SK-N-SH (cell line): Measurements from ENCODE around the gene ADAMTS2. TPM values are rescaled to one million over a fixed set of nuclear protein-coding genes. Genes with fewer than 3 reads are reported as not detected.

Experiments
- CTCF ChIA-PET: fragments of 300-600, 350-600 bp; formaldehyde crosslinking; extraction: SDS; loops from one replicate; lab custom pipeline; 2021; lab: Yijun Ruan, JAX
- POLR2A ChIA-PET: fragments of 350-600 bp; sonication (Branson Sonifier 250); formaldehyde crosslinking; extraction: SDS; loops from one replicate; lab custom pipeline; 2020; ENCODE audit warnings: antibody characterized with exemption, inconsistent platforms; lab: Yijun Ruan, JAX
- DNase-seq: peaks from one replicate; pipeline ENCODE4 v3.0.0; 2012
- H2AFZ ChIP-seq: fragments of 200-600 bp; sonication (generic); 2 replicates; pipeline ENCODE4 v1.8.1; 2016; ENCODE audit warnings: antibody characterized with exemption, mild to moderate bottlenecking, low read depth
- H3F3A ChIP-seq: fragments of 200-600 bp; sonication (generic); replicated peaks from 2 replicates; pipeline ENCODE3; 2016; ENCODE audit warnings: antibody characterized with exemption, mild to moderate bottlenecking; ENCODE audit not compliant: insufficient read depth
- H3K27ac ChIP-seq, 2 experiments: fragments of 200-500 bp in 1 of 2; fragments of 200-600 bp in 1 of 2; sonication (Bioruptor generic) in 1 of 2; sonication (generic), shearing (Covaris generic) in 1 of 2; 2 replicates each; pipeline versions ENCODE4 v1.5.1 to v1.6.1; 2014 to 2016; ENCODE audit warnings: low read depth in 2 of 2, inconsistent platforms in 1 of 2, low read length in 1 of 2, mild to moderate bottlenecking in 1 of 2, mixed read lengths in 1 of 2
- H3K27me3 ChIP-seq: fragments of 200-600 bp; sonication (generic), shearing (Covaris generic); 2 replicates; pipeline ENCODE4 v1.6.1; 2016; ENCODE audit warnings: mixed run types; ENCODE audit not compliant: insufficient read depth
- H3K36me3 ChIP-seq, 2 experiments: fragments of 200-500 bp in 1 of 2; fragments of 200-600 bp in 1 of 2; sonication (Bioruptor generic) in 1 of 2; sonication (generic) in 1 of 2; replicated peaks in 1 of 2; 2 replicates each; pipeline versions ENCODE3 to v1.5.1; 2014 to 2016; ENCODE audit warnings: low read length in 1 of 2, mild to moderate bottlenecking in 1 of 2; ENCODE audit not compliant: insufficient read depth in 2 of 2, control insufficient read depth in 1 of 2
- H3K4me1 ChIP-seq, 2 experiments: fragments of 200-500 bp in 1 of 2; fragments of 200-600 bp in 1 of 2; sonication (Bioruptor generic) in 1 of 2; sonication (generic), shearing (Covaris generic) in 1 of 2; 2 replicates each; pipeline versions ENCODE4 v1.5.1 to v1.6.1; 2014 to 2016; ENCODE audit warnings: low read depth in 1 of 2, low read length in 1 of 2, mixed run types in 1 of 2; ENCODE audit not compliant: insufficient read depth in 2 of 2, control insufficient read depth in 1 of 2
- H3K4me2 ChIP-seq: fragments of 200-600 bp; sonication (generic), shearing (Covaris generic); 2 replicates; pipeline ENCODE4 v1.6.1; 2017; ENCODE audit warnings: mixed run types
- H3K4me3 ChIP-seq, 2 experiments: fragments of 200-500 bp in 1 of 2; fragments of 200-600 bp in 1 of 2; sonication (Bioruptor generic) in 1 of 2; sonication (generic), shearing (Covaris generic) in 1 of 2; 2 replicates each; pipeline versions ENCODE4 v1.5.1 to v1.8.1; 2014 to 2016; ENCODE audit warnings: low read depth in 2 of 2, inconsistent platforms in 1 of 2, low read length in 1 of 2, mild to moderate bottlenecking in 1 of 2, mixed read lengths in 1 of 2, moderate library complexity in 1 of 2
- H3K79me2 ChIP-seq: fragments of 200-600 bp; sonication (generic); 2 replicates; pipeline ENCODE4 v1.8.1; 2017; ENCODE audit warnings: mild to moderate bottlenecking; ENCODE audit not compliant: insufficient read depth
- H3K9ac ChIP-seq: fragments of 200-600 bp; sonication (generic); 2 replicates; pipeline ENCODE4 v1.6.1; 2017; ENCODE audit warnings: mixed run types
- H3K9me2 ChIP-seq: fragments of 200-600 bp; sonication (generic); 2 replicates; pipeline ENCODE4 v1.6.1; 2017; ENCODE audit warnings: mixed run types
- H3K9me3 ChIP-seq: fragments of 200-600 bp; sonication (generic); 2 replicates; pipeline ENCODE4 v1.6.1; 2017; ENCODE audit warnings: mixed run types, mild to moderate bottlenecking, moderate library complexity
- H4K20me1 ChIP-seq: fragments of 200-600 bp; sonication (generic); 2 replicates; pipeline ENCODE4 v1.6.1; 2017; ENCODE audit warnings: mild to moderate bottlenecking, mixed run types; ENCODE audit not compliant: insufficient read depth
- FOSL2 ChIP-seq: IDR thresholded peaks from 2 replicates; pipeline ENCODE4 v1.4.0; 2012; ENCODE audit warnings: low read depth, mild to moderate bottlenecking, moderate library complexity, borderline replicate concordance
- FOXM1 ChIP-seq: IDR thresholded peaks from 2 replicates; pipeline ENCODE4 v1.4.0; 2012; ENCODE audit warnings: low read depth, mild to moderate bottlenecking
- GABPA ChIP-seq: IDR thresholded peaks from 2 replicates; pipeline ENCODE4 v1.4.0; 2012; ENCODE audit warnings: low read depth, mild to moderate bottlenecking
- GATA2 ChIP-seq: sonication (generic); formaldehyde crosslinking; IDR thresholded peaks from 2 replicates; pipeline ENCODE4 v1.5.0; 2020; ENCODE audit warnings: mild to moderate bottlenecking, missing genetic modification reagents
- MEF2A ChIP-seq: IDR thresholded peaks from 2 replicates; pipeline ENCODE4 v1.4.0; 2012; ENCODE audit warnings: low read depth, borderline replicate concordance
- MXI1 ChIP-seq: IDR thresholded peaks from 2 replicates; pipeline ENCODE4 v1.6.1; 2012; ENCODE audit warnings: mild to moderate bottlenecking, low read depth, low read length, improper control_type of control experiment
- NFIC ChIP-seq: IDR thresholded peaks from 2 replicates; pipeline ENCODE4 v1.4.0; 2012; ENCODE audit warnings: borderline replicate concordance
- NRF1 ChIP-seq: IDR thresholded peaks from 2 replicates; pipeline ENCODE4 v1.6.1; 2012; ENCODE audit warnings: low read depth, mild to moderate bottlenecking, low read length
- POLR2AphosphoS5 ChIP-seq: IDR thresholded peaks from 2 replicates; pipeline ENCODE4 v1.6.1; 2012; ENCODE audit warnings: low read depth, low read length
- RAD21 ChIP-seq: IDR thresholded peaks from 2 replicates; pipeline ENCODE4 v1.6.1; 2012; ENCODE audit warnings: mild to moderate bottlenecking, low read length
- RFX5 ChIP-seq: IDR thresholded peaks from 2 replicates; pipeline ENCODE4 v1.6.1; 2012; ENCODE audit warnings: mild to moderate bottlenecking, improper control_type of control experiment, low read length
- RXRA ChIP-seq: IDR thresholded peaks from 2 replicates; pipeline ENCODE4 v1.4.0; 2012; ENCODE audit warnings: low read depth, mild to moderate bottlenecking, borderline replicate concordance
- SIN3A ChIP-seq: IDR thresholded peaks from 2 replicates; pipeline ENCODE4 v1.6.1; 2012; ENCODE audit warnings: low read depth, mild to moderate bottlenecking, low read length, moderate library complexity, borderline replicate concordance
- TAF1 ChIP-seq: IDR thresholded peaks from 2 replicates; pipeline ENCODE4 v1.6.1; 2012; ENCODE audit warnings: low read depth, mild to moderate bottlenecking, low read length, moderate library complexity, borderline replicate concordance
- TCF12 ChIP-seq: IDR thresholded peaks from 2 replicates; pipeline ENCODE4 v1.4.0; 2012
- YY1 ChIP-seq: IDR thresholded peaks from 2 replicates; pipeline ENCODE4 v1.4.0; 2012; ENCODE audit warnings: low read depth, mild to moderate bottlenecking
- ZBTB33 ChIP-seq: IDR thresholded peaks from 2 replicates; pipeline ENCODE4 v1.4.0; 2012; ENCODE audit warnings: low read depth, borderline replicate concordance
- WGBS: methylation state at CpG from one replicate; pipeline ENCODE4 v1.1.6; 2017; ENCODE audit warnings: low lambda C conversion rate; 5-methylcytosine and 5-hydroxymethylcytosine counted together
- polyA plus RNA-seq, 3 experiments: library from polyadenylated mRNA; depleted of rRNA; stranded (reverse); fragments of >200 nt; gene quantifications; 2 replicates each; pipeline ENCODE4 v1.2.3, GENCODE V29; 2012
- TF ChIP-seq, protein P1 (sequence below): IDR thresholded peaks from 2 replicates; pipeline ENCODE4; 2012
- TF ChIP-seq, protein P2 (sequence below): fragments of 150-350 bp; IDR thresholded peaks from 2 replicates; pipeline ENCODE4 v1.6.1; 2016; ENCODE audit warnings: mild to moderate bottlenecking, low read depth, low read length
- TF ChIP-seq, protein P3 (sequence below): fragments of 200-600 bp; sonication (generic); IDR thresholded peaks from 2 replicates; pipeline ENCODE4 v1.6.1; 2017; ENCODE audit warnings: antibody characterized with exemption, mild to moderate bottlenecking, moderate library complexity

Gene ADAMTS2
- polyA plus RNA-seq, 1 of the 3 experiments (the other 2 are of a cell fraction): 0.12 TPM

GRCh38 chr5:179187229-179187678 lies 158.0 kb downstream of the ADAMTS2 start:
- Histone ChIP-seq H4K20me1 (no peaks in the 10 kb centered on the region), H3K4me3 (no peak overlapping the region), H3K36me3 (no peaks in the 10 kb centered on the region), H3K27me3 (no peaks in the 10 kb centered on the region), H3K4me1 (peaks cover 0 to 50% of the 10 kb centered on the region in 2 experiments; a peak in 1 of 4 replicates), H3K9me3 (no peaks in the 10 kb centered on the region), H2AFZ (no peak overlapping the region), H3K27ac (no peak overlapping the region), H3K79me2 (no peaks in the 10 kb centered on the region), H3K9ac (no peak overlapping the region), H3K9me2 (no peaks in the 10 kb centered on the region), H3F3A (no peaks in the 10 kb centered on the region), H3K4me2 (no peak overlapping the region)
- CTCF ChIA-PET: interaction anchor here (0.7 kb wide), 1 partner anchor 234 kb away, joined by 3 read pairs; no protein-coding TSS in a partner anchor
- DNase-seq: no peak
- POLR2A ChIA-PET: no interaction called here
- TF ChIP-seq TAF1: no peak
- no peak for TF ChIP-seq MEF2A
- TF ChIP-seq, protein P1, sequence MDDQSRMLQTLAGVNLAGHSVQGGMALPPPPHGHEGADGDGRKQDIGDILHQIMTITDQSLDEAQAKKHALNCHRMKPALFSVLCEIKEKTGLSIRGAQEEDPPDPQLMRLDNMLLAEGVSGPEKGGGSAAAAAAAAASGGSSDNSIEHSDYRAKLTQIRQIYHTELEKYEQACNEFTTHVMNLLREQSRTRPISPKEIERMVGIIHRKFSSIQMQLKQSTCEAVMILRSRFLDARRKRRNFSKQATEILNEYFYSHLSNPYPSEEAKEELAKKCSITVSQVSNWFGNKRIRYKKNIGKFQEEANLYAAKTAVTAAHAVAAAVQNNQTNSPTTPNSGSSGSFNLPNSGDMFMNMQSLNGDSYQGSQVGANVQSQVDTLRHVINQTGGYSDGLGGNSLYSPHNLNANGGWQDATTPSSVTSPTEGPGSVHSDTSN: no peak
- no peak for TF ChIP-seq RFX5
- TF ChIP-seq NFIC: no peak
- no peak for TF ChIP-seq SIN3A
- WGBS: 52% methylated on average over 6 of the region's 9 CpGs

DNA sequence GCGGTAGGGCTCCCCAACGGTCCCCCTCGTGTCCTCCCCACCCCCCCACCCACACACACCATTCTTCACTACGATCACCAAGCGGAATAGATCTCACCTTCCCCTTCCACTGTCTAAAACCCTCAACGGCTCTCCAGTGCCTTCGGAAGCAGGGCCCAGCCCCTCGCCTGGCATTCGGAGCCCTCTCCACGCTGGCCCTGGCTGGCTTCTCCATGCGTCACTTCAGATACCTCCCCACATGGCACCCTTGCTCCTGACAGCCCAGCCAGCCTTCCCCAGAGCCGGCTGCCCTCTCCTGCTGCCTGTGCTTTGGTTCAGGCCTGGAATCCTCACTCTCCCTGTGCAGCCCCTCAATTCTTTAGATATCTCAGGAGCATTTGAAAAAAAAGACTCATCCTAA lies 158.5 kb downstream of the ADAMTS2 start:
- WGBS: 64% methylated on average over 12 of the region's 12 CpGs
- H3K9me2 ChIP-seq: no peaks in the 10 kb centered on the region
- no peak for TF ChIP-seq NRF1
- TF ChIP-seq GATA2 (CRISPR knock-in tag): no peak
- no peak for TF ChIP-seq FOSL2
- TF ChIP-seq GABPA: no peak
- no peak for TF ChIP-seq RAD21
- TF ChIP-seq, protein P2, sequence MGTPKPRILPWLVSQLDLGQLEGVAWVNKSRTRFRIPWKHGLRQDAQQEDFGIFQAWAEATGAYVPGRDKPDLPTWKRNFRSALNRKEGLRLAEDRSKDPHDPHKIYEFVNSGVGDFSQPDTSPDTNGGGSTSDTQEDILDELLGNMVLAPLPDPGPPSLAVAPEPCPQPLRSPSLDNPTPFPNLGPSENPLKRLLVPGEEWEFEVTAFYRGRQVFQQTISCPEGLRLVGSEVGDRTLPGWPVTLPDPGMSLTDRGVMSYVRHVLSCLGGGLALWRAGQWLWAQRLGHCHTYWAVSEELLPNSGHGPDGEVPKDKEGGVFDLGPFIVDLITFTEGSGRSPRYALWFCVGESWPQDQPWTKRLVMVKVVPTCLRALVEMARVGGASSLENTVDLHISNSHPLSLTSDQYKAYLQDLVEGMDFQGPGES: no peak
- TF ChIP-seq, protein P3, sequence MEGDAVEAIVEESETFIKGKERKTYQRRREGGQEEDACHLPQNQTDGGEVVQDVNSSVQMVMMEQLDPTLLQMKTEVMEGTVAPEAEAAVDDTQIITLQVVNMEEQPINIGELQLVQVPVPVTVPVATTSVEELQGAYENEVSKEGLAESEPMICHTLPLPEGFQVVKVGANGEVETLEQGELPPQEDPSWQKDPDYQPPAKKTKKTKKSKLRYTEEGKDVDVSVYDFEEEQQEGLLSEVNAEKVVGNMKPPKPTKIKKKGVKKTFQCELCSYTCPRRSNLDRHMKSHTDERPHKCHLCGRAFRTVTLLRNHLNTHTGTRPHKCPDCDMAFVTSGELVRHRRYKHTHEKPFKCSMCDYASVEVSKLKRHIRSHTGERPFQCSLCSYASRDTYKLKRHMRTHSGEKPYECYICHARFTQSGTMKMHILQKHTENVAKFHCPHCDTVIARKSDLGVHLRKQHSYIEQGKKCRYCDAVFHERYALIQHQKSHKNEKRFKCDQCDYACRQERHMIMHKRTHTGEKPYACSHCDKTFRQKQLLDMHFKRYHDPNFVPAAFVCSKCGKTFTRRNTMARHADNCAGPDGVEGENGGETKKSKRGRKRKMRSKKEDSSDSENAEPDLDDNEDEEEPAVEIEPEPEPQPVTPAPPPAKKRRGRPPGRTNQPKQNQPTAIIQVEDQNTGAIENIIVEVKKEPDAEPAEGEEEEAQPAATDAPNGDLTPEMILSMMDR: no peak
- TF ChIP-seq ZBTB33: no peak
- no peak for TF ChIP-seq RXRA
- TF ChIP-seq, protein P1: no peak
- no peak for TF ChIP-seq MEF2A
- no peak for TF ChIP-seq FOXM1
- no peak for TF ChIP-seq MXI1
- no peak for TF ChIP-seq POLR2AphosphoS5
- no peak for TF ChIP-seq YY1
- TF ChIP-seq SIN3A: no peak
- no peak for TF ChIP-seq TCF12
- no peak for TF ChIP-seq TAF1
- POLR2A ChIA-PET: no interaction called here
- H3K27me3 ChIP-seq: no peaks in the 10 kb centered on the region
- DNase-seq: no peak
- H3F3A ChIP-seq: no peaks in the 10 kb centered on the region
- CTCF ChIA-PET: interaction anchor here (0.7 kb wide), 1 partner anchor 234 kb away, joined by 3 read pairs; no protein-coding TSS in a partner anchor
- H3K4me2 ChIP-seq: no peak overlapping the region
- peaks cover 0 to 45% of the 10 kb centered on the region in 2 experiments; a peak in 1 of 4 replicates for H3K4me1 ChIP-seq
- no peak overlapping the region; a peak in 1 of 4 replicates for H3K27ac ChIP-seq
- no peaks in the 10 kb centered on the region for H4K20me1 ChIP-seq
- H2AFZ ChIP-seq: no peak overlapping the region
- no peaks in the 10 kb centered on the region for H3K9me3 ChIP-seq
- no peak overlapping the region for H3K4me3 ChIP-seq
- H3K9ac ChIP-seq: no peak overlapping the region
- H3K79me2 ChIP-seq: no peaks in the 10 kb centered on the region
- no peaks in the 10 kb centered on the region for H3K36me3 ChIP-seq
